ENCODE measurements around the gene TSFM.

DNA sequence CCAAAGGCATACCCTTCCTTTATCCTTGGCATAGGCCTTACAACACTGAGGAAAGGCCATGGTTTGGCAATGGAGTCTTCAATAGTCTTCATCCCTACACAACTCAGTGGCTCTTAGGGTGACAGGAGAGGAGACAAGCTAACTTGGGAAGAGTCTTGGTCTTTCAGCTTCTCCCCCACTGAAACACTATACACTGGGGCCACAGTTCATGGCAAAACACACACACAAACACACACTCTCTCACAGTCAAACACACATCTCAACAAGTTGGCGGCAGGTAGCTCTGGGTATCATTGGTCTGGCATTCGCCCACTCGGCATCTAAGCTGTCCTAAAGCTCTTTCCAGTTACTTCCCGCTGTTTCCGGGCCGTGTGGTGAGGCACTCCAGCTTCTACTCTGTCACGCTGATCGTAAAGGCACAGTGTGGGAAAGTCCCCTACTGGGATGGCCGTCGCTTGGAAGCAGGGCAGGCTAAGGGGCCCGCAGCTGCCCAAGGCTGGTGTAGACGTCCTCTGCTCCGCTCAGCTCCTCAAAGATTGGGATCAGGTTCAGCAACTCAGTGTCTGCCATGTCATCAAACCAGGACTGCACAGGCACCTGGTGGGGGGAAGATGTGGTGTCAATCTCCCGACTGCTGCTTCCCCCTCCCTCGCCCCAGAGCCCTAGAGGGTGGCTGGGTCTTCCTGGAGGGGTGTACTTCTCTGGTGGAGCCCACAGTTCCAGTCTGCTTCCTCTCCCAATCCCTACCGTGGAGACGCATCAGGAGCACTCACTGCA is 40.7 kb downstream of the TSFM start:
- no peak for TF ChIP-seq ZC3H10 (CRISPR knock-in tag; IDR thresholded peaks at IDR 0.05)
- no peak for TF ChIP-seq ARNTL (CRISPR knock-in tag; IDR thresholded peaks at IDR 0.05; ENCODE audit: borderline replicate concordance, low read depth)
- no peak for TF ChIP-seq SNAI2 (CRISPR knock-in tag; IDR thresholded peaks at IDR 0.05)
- no peak for TF ChIP-seq ZNF565 (CRISPR knock-in tag; conservative IDR thresholded peaks at IDR 0.05; ENCODE audit: low read depth)
- TF ChIP-seq PPARA (CRISPR knock-in tag; IDR thresholded peaks at IDR 0.05; ENCODE audit: borderline replicate concordance), result no peak
- TF ChIP-seq GLIS3 (CRISPR knock-in tag; IDR thresholded peaks at IDR 0.05), result no peak
- no peak for TF ChIP-seq ZFP30 (CRISPR knock-in tag; IDR thresholded peaks at IDR 0.05)
- TF ChIP-seq, protein P1, sequence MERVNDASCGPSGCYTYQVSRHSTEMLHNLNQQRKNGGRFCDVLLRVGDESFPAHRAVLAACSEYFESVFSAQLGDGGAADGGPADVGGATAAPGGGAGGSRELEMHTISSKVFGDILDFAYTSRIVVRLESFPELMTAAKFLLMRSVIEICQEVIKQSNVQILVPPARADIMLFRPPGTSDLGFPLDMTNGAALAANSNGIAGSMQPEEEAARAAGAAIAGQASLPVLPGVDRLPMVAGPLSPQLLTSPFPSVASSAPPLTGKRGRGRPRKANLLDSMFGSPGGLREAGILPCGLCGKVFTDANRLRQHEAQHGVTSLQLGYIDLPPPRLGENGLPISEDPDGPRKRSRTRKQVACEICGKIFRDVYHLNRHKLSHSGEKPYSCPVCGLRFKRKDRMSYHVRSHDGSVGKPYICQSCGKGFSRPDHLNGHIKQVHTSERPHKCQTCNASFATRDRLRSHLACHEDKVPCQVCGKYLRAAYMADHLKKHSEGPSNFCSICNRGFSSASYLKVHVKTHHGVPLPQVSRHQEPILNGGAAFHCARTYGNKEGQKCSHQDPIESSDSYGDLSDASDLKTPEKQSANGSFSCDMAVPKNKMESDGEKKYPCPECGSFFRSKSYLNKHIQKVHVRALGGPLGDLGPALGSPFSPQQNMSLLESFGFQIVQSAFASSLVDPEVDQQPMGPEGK (CRISPR knock-in tag; IDR thresholded peaks at IDR 0.05; ENCODE audit: borderline replicate concordance), result no peak

Data from SK-N-SH treated with all-trans-retinoic acid at 6 μM for 48 hours (cell line).